IMR-90 (cell line): ENCODE data around the gene WDR53. TPM values are rescaled to one million over a fixed set of nuclear protein-coding genes. Genes with fewer than 3 reads are reported as not detected.
"Not testable (repeated sequence)": the region's sequence is repeated elsewhere in the genome, so short reads cannot be mapped to it uniquely, and the experiment has no call there.

ENCODE experiments used
- ATAC-seq: fragments of 200-7000 bp; cut with Tn5 transposase; 2 replicates; pipeline ENCODE4 v1.9.1; 2020; ENCODE audit warnings: low read depth, mild to moderate bottlenecking, moderate library complexity
- BruUV-seq: library from RNA; stranded (reverse); fragments of 400-500 nt; replicated peaks from 2 replicates; lab custom pipeline; 2021; lab: Mats Ljungman, UMichigan
- CTCF ChIA-PET: fragments of 300-600 bp; formaldehyde crosslinking; extraction: SDS; loops from one replicate; lab custom pipeline; 2021; ENCODE audit warnings: antibody characterized with exemption; lab: Yijun Ruan, JAX
- POLR2A ChIA-PET: fragments of 300-600 bp; sonication (Branson Sonifier 250); formaldehyde crosslinking; loops from one replicate; lab custom pipeline; 2022; ENCODE audit warnings: antibody characterized with exemption; ENCODE audit not compliant: unreplicated experiment; lab: Charles Lee
- DNase-seq: peaks from one replicate; pipeline ENCODE4 v3.0.0; 2013
- H2AFZ ChIP-seq: replicated peaks from 2 replicates; pipeline ENCODE3; 2013; ENCODE audit warnings: low read length, mild to moderate bottlenecking; ENCODE audit not compliant: poor library complexity
- H2AK5ac ChIP-seq: 2 replicates; pipeline ENCODE4 v1.6.1; 2013; ENCODE audit warnings: low read depth, low read length, inconsistent platforms
- H2AK9ac ChIP-seq: replicated peaks from 2 replicates; pipeline ENCODE3; 2013; ENCODE audit warnings: mild to moderate bottlenecking, low read depth, low read length, moderate library complexity; ENCODE audit not compliant: poor library complexity
- H2BK120ac ChIP-seq: 2 replicates; pipeline ENCODE4 v1.6.1; 2013; ENCODE audit warnings: low read depth, low read length, inconsistent platforms
- H2BK15ac ChIP-seq: 3 replicates; pipeline ENCODE4 v1.6.1; 2013; ENCODE audit warnings: low read depth, low read length, inconsistent platforms
- H2BK20ac ChIP-seq: 2 replicates; pipeline ENCODE4 v1.6.1; 2013; ENCODE audit warnings: low read depth, mild to moderate bottlenecking, inconsistent platforms, low read length, moderate library complexity
- H2BK5ac ChIP-seq: 2 replicates; pipeline ENCODE4 v1.6.1; 2013; ENCODE audit warnings: mild to moderate bottlenecking, low read depth, low read length, inconsistent platforms; ENCODE audit not compliant: poor library complexity, severe bottlenecking
- H3K14ac ChIP-seq: replicated peaks from 2 replicates; pipeline ENCODE4 v1.6.1; 2013; ENCODE audit warnings: low read depth, low read length, inconsistent platforms
- H3K18ac ChIP-seq: 2 replicates; pipeline ENCODE4 v1.6.1; 2013; ENCODE audit warnings: low read depth, low read length, control low read depth
- H3K23ac ChIP-seq: 2 replicates; pipeline ENCODE4 v1.6.1; 2013; ENCODE audit warnings: low read depth, low read length, inconsistent platforms
- H3K27ac ChIP-seq: 2 replicates; pipeline ENCODE4 v1.5.1; 2013; ENCODE audit warnings: mild to moderate bottlenecking, control low read depth, low read length; ENCODE audit not compliant: insufficient read depth
- H3K27me3 ChIP-seq: 2 replicates; pipeline ENCODE4 v1.6.1; 2013; ENCODE audit warnings: low read length; ENCODE audit not compliant: control insufficient read depth, insufficient read depth
- H3K36me3 ChIP-seq: 2 replicates; pipeline ENCODE4 v1.6.1; 2013; ENCODE audit warnings: low read length, mixed read lengths; ENCODE audit not compliant: control insufficient read depth, insufficient read depth
- H3K4ac ChIP-seq: 2 replicates; pipeline ENCODE4 v1.6.1; 2013; ENCODE audit warnings: low read depth, low read length, inconsistent platforms
- H3K4me1 ChIP-seq: 2 replicates; pipeline ENCODE4 v1.6.1; 2013; ENCODE audit warnings: low read length, mixed read lengths; ENCODE audit not compliant: control insufficient read depth, insufficient read depth
- H3K4me2 ChIP-seq: 2 replicates; pipeline ENCODE4 v1.6.1; 2013; ENCODE audit warnings: low read depth, mild to moderate bottlenecking, control low read depth, low read length, moderate library complexity
- H3K4me3 ChIP-seq: 2 replicates; pipeline ENCODE4 v1.5.1; 2013; ENCODE audit warnings: low read depth, mild to moderate bottlenecking, control low read depth, low read length, moderate library complexity; ENCODE audit not compliant: insufficient read depth
- H3K56ac ChIP-seq: 2 replicates; pipeline ENCODE4 v1.6.1; 2013; ENCODE audit warnings: low read length, inconsistent platforms; ENCODE audit not compliant: insufficient read depth; ENCODE audit errors: extremely low read depth
- H3K79me1 ChIP-seq, 2 experiments: 2 replicates each; pipeline ENCODE4 v1.6.1; 2013; ENCODE audit warnings: low read length in 2 of 2, inconsistent platforms in 1 of 2, low read depth in 1 of 2
- H3K9ac ChIP-seq: 2 replicates; pipeline ENCODE4 v1.6.1; 2013; ENCODE audit warnings: low read depth, low read length, control low read depth
- H3K9me1 ChIP-seq: 2 replicates; pipeline ENCODE4 v1.6.1; 2013; ENCODE audit warnings: low read length, inconsistent platforms; ENCODE audit not compliant: insufficient read depth
- H3K9me3 ChIP-seq: 2 replicates; pipeline ENCODE4 v1.6.1; 2013; ENCODE audit warnings: low read length; ENCODE audit not compliant: control insufficient read depth, insufficient read depth
- H4K20me1 ChIP-seq: 2 replicates; pipeline ENCODE4 v1.6.1; 2013; ENCODE audit warnings: low read length, inconsistent platforms; ENCODE audit not compliant: insufficient read depth
- H4K5ac ChIP-seq: 2 replicates; pipeline ENCODE4 v1.6.1; 2013; ENCODE audit warnings: mild to moderate bottlenecking, low read depth, low read length, control low read depth
- H4K8ac ChIP-seq, 2 experiments: 2 replicates each; pipeline ENCODE4 v1.6.1; 2013; ENCODE audit warnings: low read depth in 2 of 2, low read length in 2 of 2, control low read depth in 1 of 2, inconsistent platforms in 1 of 2
- H4K91ac ChIP-seq: 2 replicates; pipeline ENCODE4 v1.6.1; 2013; ENCODE audit warnings: low read depth, low read length, inconsistent platforms; ENCODE audit not compliant: insufficient read depth
- WGBS, 2 experiments: methylation state at CpG; one replicate each; pipeline versions ENCODE4 v1.1.5 to v1.1.7; 2013; ENCODE audit warnings: missing lambda C conversion rate in 2 of 2; ENCODE audit not compliant: insufficient read length in 1 of 2; ENCODE audit errors: extremely low coverage in 2 of 2; 5-methylcytosine and 5-hydroxymethylcytosine counted together
- dilution Hi-C: fragments of 300-500 bp; cut with HindIII; formaldehyde crosslinking; loops from one replicate; pipeline ENCODE4 v1.14.3; 2018; ENCODE audit warnings: low sequenced_read_pairs; ENCODE audit not compliant: unreplicated experiment
- in situ Hi-C: fragments of 300-500 bp; cut with MboI; formaldehyde crosslinking; loops from 3 replicates; pipeline ENCODE4 v1.14.3; 2019; ENCODE audit warnings: low sequenced_read_pairs, inconsistent platforms, mixed read lengths
- intact Hi-C: fragments of 100-400 bp; cut with micrococcal nuclease; formaldehyde crosslinking; loops from 2 replicates; pipeline ENCODE4 v1.10.0; 2022
- polyA plus RNA-seq, 3 experiments: library from polyadenylated mRNA; depleted of rRNA; stranded (reverse); fragments of >200 nt; gene quantifications; 2 replicates each; pipeline ENCODE4 v1.2.3, GENCODE V29; 2012; ENCODE audit warnings: low replicate concordance in 1 of 3
- total RNA-seq: library from RNA; depleted of rRNA; stranded (reverse); fragments of >200 nt; gene quantifications from 2 replicates; pipeline ENCODE4 v1.2.3, GENCODE V29; 2012

Gene WDR53
- total and polyA plus RNA-seq, 2 of the 4 experiments (the other 2 are of a cell fraction), result 5.7 to 5.9 TPM

DNA sequence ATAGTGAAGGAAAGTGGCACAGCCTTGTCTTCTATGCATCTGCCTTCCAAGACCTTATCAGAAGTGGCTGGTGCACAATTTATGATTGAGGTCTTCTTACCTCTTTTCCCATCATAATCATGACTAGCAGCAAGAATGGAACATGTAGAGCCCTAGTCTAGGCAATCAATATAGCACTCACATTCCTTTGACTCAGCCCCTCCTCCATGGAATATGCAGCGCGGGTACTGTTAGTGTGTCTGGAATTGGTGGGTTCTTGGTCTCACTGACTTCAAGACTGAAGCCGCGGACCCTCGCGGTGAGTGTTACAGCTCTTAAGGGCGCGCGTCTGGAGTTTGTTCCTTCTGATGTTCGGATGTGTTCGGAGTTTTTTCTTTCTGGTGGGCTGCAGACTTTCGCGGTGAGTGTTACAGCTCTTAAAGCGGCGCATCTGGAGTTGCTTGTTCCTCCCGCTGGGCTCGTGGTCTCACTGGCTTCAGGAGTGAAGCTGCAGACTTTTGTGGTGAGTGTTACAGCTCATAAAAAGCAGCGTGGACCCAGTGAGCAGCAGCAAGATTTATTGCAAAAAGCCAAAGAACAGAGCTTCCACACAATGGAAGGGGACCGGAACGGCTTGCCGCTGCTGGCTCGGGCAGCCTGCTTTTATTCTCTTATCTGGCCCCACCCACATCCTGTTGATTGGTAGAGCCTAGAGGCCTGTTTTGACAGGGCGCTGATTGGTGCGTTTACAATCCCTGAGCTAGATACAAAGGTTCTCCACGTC lies 29.8 kb upstream of the WDR53 start:
- H3K27ac ChIP-seq, H3K79me1 ChIP-seq, H2AFZ ChIP-seq, H3K9me3 ChIP-seq, ATAC-seq, H2AK9ac ChIP-seq, H4K5ac ChIP-seq, POLR2A ChIA-PET, H2BK5ac ChIP-seq, H3K23ac ChIP-seq, H3K36me3 ChIP-seq, H2BK20ac ChIP-seq, dilution Hi-C loops, H3K4ac ChIP-seq, H3K9me1 ChIP-seq, H3K14ac ChIP-seq, H3K4me3 ChIP-seq, CTCF ChIA-PET, intact Hi-C loops, H2BK15ac ChIP-seq, BruUV-seq, DNase-seq, H3K9ac ChIP-seq, H4K91ac ChIP-seq, H3K4me1 ChIP-seq, in situ Hi-C loops, H3K18ac ChIP-seq, H3K4me2 ChIP-seq, H4K8ac ChIP-seq, H2AK5ac ChIP-seq, H4K20me1 ChIP-seq, H3K56ac ChIP-seq, H2BK120ac ChIP-seq: not testable (repeated sequence)
- WGBS, 2 experiments, result 72% methylated on average over 5 of the region's 25 CpGs; no CpG with 5 or more reads in 1 of the 2 experiments
- peaks cover 22% of the 10 kb centered on the region for H3K27me3 ChIP-seq
